HEK293 (cell line): Measurements from ENCODE around the gene ZSWIM1.

Source experiments
- CTCF ChIA-PET: fragments of 350-600 bp; formaldehyde crosslinking; extraction: SDS; loops from one replicate; lab custom pipeline; 2021; ENCODE audit warnings: antibody characterized with exemption; lab: Yijun Ruan, JAX
- POLR2A ChIA-PET: fragments of 300-600 bp; formaldehyde crosslinking; extraction: SDS; loops from one replicate; lab custom pipeline; 2020; ENCODE audit warnings: antibody characterized with exemption, inconsistent platforms; lab: Yijun Ruan, JAX
- H3K27ac ChIP-seq: fragments of 200-500 bp; sonication (Bioruptor generic); 2 replicates; pipeline ENCODE4 v1.5.1; 2014; ENCODE audit warnings: low read depth, low read length, control low read depth, inconsistent platforms; ENCODE audit errors: extremely low read depth
- H3K36me3 ChIP-seq, 2 experiments: fragments of 200-500 bp in 1 of 2; sonication (Bioruptor generic) in 1 of 2; 1 replicate in 1 of 2; 2 replicates in 1 of 2; pipeline ENCODE4 v1.5.1; 2014 to 2017; ENCODE audit warnings: inconsistent platforms in 2 of 2, low read length in 2 of 2; ENCODE audit not compliant: control insufficient read depth in 2 of 2, insufficient read depth in 1 of 2
- H3K4me1 ChIP-seq: fragments of 200-500 bp; sonication (Bioruptor generic); 2 replicates; pipeline ENCODE4 v1.5.1; 2014; ENCODE audit warnings: mild to moderate bottlenecking, low read length, inconsistent platforms; ENCODE audit not compliant: control insufficient read depth, insufficient read depth
- H3K4me3 ChIP-seq: 2 replicates; pipeline ENCODE4 v1.5.1; 2011; ENCODE audit warnings: low read depth, mild to moderate bottlenecking, control low read depth, low read length, moderate library complexity
- H3K9me3 ChIP-seq: fragments of 200-500 bp; sonication (Bioruptor generic); 2 replicates; pipeline ENCODE4 v1.5.1; 2014; ENCODE audit warnings: low read depth, low read length, inconsistent platforms; ENCODE audit not compliant: control insufficient read depth, insufficient read depth
- ATF2 ChIP-seq: fragments of 450-650 bp; formaldehyde crosslinking; IDR thresholded peaks from 2 replicates; pipeline ENCODE4 v1.5.1; 2016; ENCODE audit warnings: missing biosample characterization, missing genetic modification characterization, low read depth
- PBX3 ChIP-seq: sonication (generic); formaldehyde crosslinking; IDR thresholded peaks from 2 replicates; pipeline ENCODE4 v1.8.1; 2022; ENCODE audit warnings: mild to moderate bottlenecking, moderate library complexity, missing genetic modification reagents
- SALL2 ChIP-seq: fragments of 450-650 bp; formaldehyde crosslinking; IDR thresholded peaks from 2 replicates; pipeline ENCODE4 v1.5.0; 2017; ENCODE audit warnings: missing biosample characterization, mild to moderate bottlenecking, missing genetic modification characterization, borderline replicate concordance
- SCRT2 ChIP-seq: fragments of 450-650 bp; formaldehyde crosslinking; IDR thresholded peaks from 2 replicates; pipeline ENCODE4 v1.5.1; 2016; ENCODE audit warnings: missing biosample characterization, missing genetic modification characterization
- ZBTB1 ChIP-seq: fragments of 450-650 bp; formaldehyde crosslinking; IDR thresholded peaks from 2 replicates; pipeline ENCODE4 v1.5.1; 2016; ENCODE audit warnings: missing biosample characterization, missing genetic modification characterization
- ZBTB20 ChIP-seq: fragments of 450-650 bp; formaldehyde crosslinking; IDR thresholded peaks from 2 replicates; pipeline ENCODE4 v1.5.1; 2016; ENCODE audit warnings: missing biosample characterization, missing genetic modification characterization
- ZNF114 ChIP-seq: fragments of 450-650 bp; formaldehyde crosslinking; IDR thresholded peaks from 2 replicates; pipeline ENCODE4 v1.5.0; 2017; ENCODE audit warnings: missing biosample characterization, missing genetic modification characterization
- ZNF121 ChIP-seq: fragments of 450-650 bp; formaldehyde crosslinking; IDR thresholded peaks from 2 replicates; pipeline ENCODE4 v1.5.1; 2016; ENCODE audit warnings: missing biosample characterization, missing genetic modification characterization
- ZNF16 ChIP-seq: fragments of 450-650 bp; formaldehyde crosslinking; IDR thresholded peaks from 2 replicates; pipeline ENCODE4 v1.5.1; 2016; ENCODE audit warnings: low read depth, missing biosample characterization, missing genetic modification characterization
- ZNF184 ChIP-seq: fragments of 450-650 bp; IDR thresholded peaks from 2 replicates; pipeline ENCODE4 v1.5.1; 2018; ENCODE audit warnings: missing biosample characterization, mild to moderate bottlenecking, missing genetic modification characterization
- ZNF214 ChIP-seq: fragments of 450-650 bp; formaldehyde crosslinking; IDR thresholded peaks from 2 replicates; pipeline ENCODE4 v1.5.1; 2017; ENCODE audit warnings: missing biosample characterization, mild to moderate bottlenecking, missing genetic modification characterization, borderline replicate concordance
- ZNF335 ChIP-seq: fragments of 450-650 bp; formaldehyde crosslinking; conservative IDR thresholded peaks from 2 replicates; pipeline ENCODE4 v1.5.1; 2016; ENCODE audit warnings: missing biosample characterization, missing genetic modification characterization
- ZNF350 ChIP-seq: fragments of 450-650 bp; formaldehyde crosslinking; IDR thresholded peaks from 2 replicates; pipeline ENCODE4 v1.5.0; 2017; ENCODE audit warnings: missing biosample characterization, mild to moderate bottlenecking, missing genetic modification characterization
- ZNF426 ChIP-seq: fragments of 450-650 bp; formaldehyde crosslinking; IDR thresholded peaks from 2 replicates; pipeline ENCODE4 v1.5.1; 2017; ENCODE audit warnings: missing biosample characterization, missing genetic modification characterization, mild to moderate bottlenecking, inconsistent platforms, moderate library complexity
- ZNF473 ChIP-seq: fragments of 450-650 bp; formaldehyde crosslinking; IDR thresholded peaks from 2 replicates; pipeline ENCODE4 v1.5.1; 2017; ENCODE audit warnings: missing biosample characterization, missing genetic modification characterization
- ZNF600 ChIP-seq: fragments of 450-650 bp; formaldehyde crosslinking; IDR thresholded peaks from 2 replicates; pipeline ENCODE4 v1.5.1; 2016; ENCODE audit warnings: missing biosample characterization, missing genetic modification characterization
- ZNF629 ChIP-seq: fragments of 450-650 bp; formaldehyde crosslinking; IDR thresholded peaks from 2 replicates; pipeline ENCODE4 v1.5.1; 2017; ENCODE audit warnings: missing biosample characterization, missing genetic modification characterization
- ZNF664 ChIP-seq: fragments of 450-650 bp; formaldehyde crosslinking; IDR thresholded peaks from 2 replicates; pipeline ENCODE4 v1.5.1; 2016; ENCODE audit warnings: missing biosample characterization, missing genetic modification characterization
- ZNF670 ChIP-seq: fragments of 450-650 bp; formaldehyde crosslinking; IDR thresholded peaks from 2 replicates; pipeline ENCODE4 v1.5.1; 2016; ENCODE audit warnings: missing biosample characterization, missing genetic modification characterization, low read depth
- ZNF707 ChIP-seq: fragments of 450-650 bp; formaldehyde crosslinking; IDR thresholded peaks from 2 replicates; pipeline ENCODE4 v1.5.1; 2016; ENCODE audit warnings: missing biosample characterization, missing genetic modification characterization
- ZNF76 ChIP-seq: fragments of 450-650 bp; formaldehyde crosslinking; IDR thresholded peaks from 2 replicates; pipeline ENCODE4; 2016; ENCODE audit warnings: low read depth, missing biosample characterization, missing genetic modification characterization, borderline replicate concordance
- ZNF768 ChIP-seq: fragments of 450-650 bp; formaldehyde crosslinking; IDR thresholded peaks from 2 replicates; pipeline ENCODE4 v1.5.1; 2018; ENCODE audit warnings: missing biosample characterization, mild to moderate bottlenecking, missing genetic modification characterization
- ZSCAN30 ChIP-seq: fragments of 450-650 bp; IDR thresholded peaks from 2 replicates; pipeline ENCODE4 v1.5.1; 2018; ENCODE audit warnings: missing biosample characterization, mild to moderate bottlenecking, missing genetic modification characterization, moderate library complexity
- TF ChIP-seq, protein P1 (sequence below): fragments of 450-650 bp; formaldehyde crosslinking; IDR thresholded peaks from 2 replicates; pipeline ENCODE4 v1.5.1; 2016; ENCODE audit warnings: missing biosample characterization, missing genetic modification characterization
- TF ChIP-seq, protein P2 (sequence below): fragments of 450-650 bp; formaldehyde crosslinking; IDR thresholded peaks from 2 replicates; pipeline ENCODE4 v1.5.1; 2016; ENCODE audit warnings: missing biosample characterization, missing genetic modification characterization

Gene ZSWIM1

GRCh38 chr20:45907219-45907948 is 26.4 kb downstream of the ZSWIM1 start:
- H3K4me3 ChIP-seq, result no peak overlapping the region
- H3K36me3 ChIP-seq, result no peaks in the 10 kb centered on the region
- H3K9me3 ChIP-seq, result no peaks in the 10 kb centered on the region
- ChIA-PET POLR2A (no interaction called here), CTCF (interaction anchor here (0.5 to 1.0 kb wide), 3 partner anchors 15 to 142 kb away, joined by 3 to 4 read pairs (median 4); no protein-coding TSS in a partner anchor)
- TF ChIP-seq ZNF629 (no peak), SCRT2 (tag by site-specific recombination) (peak; percentile 68), ZNF600 (tag by site-specific recombination) (no peak), ZNF214 (tag by site-specific recombination) (peak; percentile 95), ZNF664 (tag by site-specific recombination) (peak; percentile 96)
- no peak overlapping the region for H3K27ac ChIP-seq
- H3K4me1 ChIP-seq, result no peaks in the 10 kb centered on the region

- ChIA-PET CTCF (interaction anchor here (0.5 to 1.0 kb wide), 2 partner anchors 16 to 80 kb away, joined by 3 to 4 read pairs; no protein-coding TSS in a partner anchor), POLR2A (no interaction called here)
- Histone ChIP-seq H3K4me3 (no peak overlapping the region), H3K9me3 (no peaks in the 10 kb centered on the region), H3K27ac (no peak overlapping the region), H3K36me3 (no peaks in the 10 kb centered on the region), H3K4me1 (no peaks in the 10 kb centered on the region)
- no peak for TF ChIP-seq ZNF350 (tag by site-specific recombination)
- TF ChIP-seq PBX3 (CRISPR knock-in tag), result no peak
- TF ChIP-seq ZNF76 (tag by site-specific recombination), result no peak
- no peak for TF ChIP-seq ZBTB20 (tag by site-specific recombination)
- TF ChIP-seq ZNF426 (tag by site-specific recombination), result no peak
- TF ChIP-seq ZNF670 (tag by site-specific recombination), result no peak
- TF ChIP-seq, protein P1, sequence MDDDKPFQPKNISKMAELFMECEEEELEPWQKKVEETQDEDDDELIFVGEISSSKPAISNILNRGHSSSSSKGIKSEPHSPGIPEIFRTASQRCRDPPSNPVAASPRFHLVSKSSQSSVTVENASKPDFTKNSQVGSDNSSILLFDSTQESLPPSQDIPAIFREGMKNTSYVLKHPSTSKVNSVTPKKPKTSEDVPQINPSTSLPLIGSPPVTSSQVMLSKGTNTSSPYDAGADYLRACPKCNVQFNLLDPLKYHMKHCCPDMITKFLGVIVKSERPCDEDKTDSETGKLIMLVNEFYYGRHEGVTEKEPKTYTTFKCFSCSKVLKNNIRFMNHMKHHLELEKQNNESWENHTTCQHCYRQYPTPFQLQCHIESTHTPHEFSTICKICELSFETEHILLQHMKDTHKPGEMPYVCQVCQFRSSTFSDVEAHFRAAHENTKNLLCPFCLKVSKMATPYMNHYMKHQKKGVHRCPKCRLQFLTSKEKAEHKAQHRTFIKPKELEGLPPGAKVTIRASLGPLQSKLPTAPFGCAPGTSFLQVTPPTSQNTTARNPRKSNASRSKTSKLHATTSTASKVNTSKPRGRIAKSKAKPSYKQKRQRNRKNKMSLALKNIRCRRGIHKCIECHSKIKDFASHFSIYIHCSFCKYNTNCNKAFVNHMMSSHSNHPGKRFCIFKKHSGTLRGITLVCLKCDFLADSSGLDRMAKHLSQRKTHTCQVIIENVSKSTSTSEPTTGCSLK (tag by site-specific recombination), result no peak
- no peak for TF ChIP-seq ZSCAN30
- TF ChIP-seq ZNF473, result no peak
- TF ChIP-seq ZNF121 (tag by site-specific recombination), result no peak
- TF ChIP-seq ZNF16 (tag by site-specific recombination), result no peak
- no peak for TF ChIP-seq ZNF707 (tag by site-specific recombination)
- no peak for TF ChIP-seq ZBTB1 (tag by site-specific recombination)
- TF ChIP-seq ZNF184 (tag by site-specific recombination), result no peak
- TF ChIP-seq ATF2 (tag by site-specific recombination), result no peak
- no peak for TF ChIP-seq ZNF335 (tag by site-specific recombination)
- TF ChIP-seq, protein P2, sequence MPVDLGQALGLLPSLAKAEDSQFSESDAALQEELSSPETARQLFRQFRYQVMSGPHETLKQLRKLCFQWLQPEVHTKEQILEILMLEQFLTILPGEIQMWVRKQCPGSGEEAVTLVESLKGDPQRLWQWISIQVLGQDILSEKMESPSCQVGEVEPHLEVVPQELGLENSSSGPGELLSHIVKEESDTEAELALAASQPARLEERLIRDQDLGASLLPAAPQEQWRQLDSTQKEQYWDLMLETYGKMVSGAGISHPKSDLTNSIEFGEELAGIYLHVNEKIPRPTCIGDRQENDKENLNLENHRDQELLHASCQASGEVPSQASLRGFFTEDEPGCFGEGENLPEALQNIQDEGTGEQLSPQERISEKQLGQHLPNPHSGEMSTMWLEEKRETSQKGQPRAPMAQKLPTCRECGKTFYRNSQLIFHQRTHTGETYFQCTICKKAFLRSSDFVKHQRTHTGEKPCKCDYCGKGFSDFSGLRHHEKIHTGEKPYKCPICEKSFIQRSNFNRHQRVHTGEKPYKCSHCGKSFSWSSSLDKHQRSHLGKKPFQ (tag by site-specific recombination), result no peak
- TF ChIP-seq SALL2, result no peak
- no peak for TF ChIP-seq ZNF768
- TF ChIP-seq ZNF114 (tag by site-specific recombination), result no peak
Measured at GRCh38 chr20:45908084-45908483, 27.1 kb downstream of the ZSWIM1 start.
